H1 (cell line): ENCODE measurements around the gene TAF1L. TPM values are rescaled to one million over a fixed set of nuclear protein-coding genes. Genes with fewer than 3 reads are reported as not detected.

Experiments used
- CTCF ChIA-PET: fragments of 300-600 bp; sonication (Branson Sonifier 250); formaldehyde crosslinking; loops from one replicate; lab custom pipeline; 2021; ENCODE audit not compliant: partially characterized antibody; lab: Charles Lee
- POLR2A ChIA-PET: fragments of 300-600 bp; sonication (Branson Sonifier 250); formaldehyde crosslinking; loops from one replicate; lab custom pipeline; 2021; ENCODE audit warnings: inconsistent platforms; ENCODE audit not compliant: partially characterized antibody; lab: Charles Lee
- DNase-seq, 2 experiments: peaks; one replicate each; pipeline versions ENCODE4 v3.0.0 to v3.0.0-alpha.2; 2010 to 2022; ENCODE audit warnings: low spot score in 2 of 2, low read depth in 1 of 2, mixed read lengths in 1 of 2
- FAIRE-seq: peaks from 2 replicates; lab custom pipeline; 2011; peaks lifted over from hg19 to GRCh38; lab: Jason Lieb, UNC
- H2AFZ ChIP-seq: 2 replicates; pipeline ENCODE4 v1.8.1; 2012; ENCODE audit warnings: low read length, inconsistent platforms
- H2AK5ac ChIP-seq: 2 replicates; pipeline ENCODE4 v1.6.1; 2013; ENCODE audit warnings: low read depth, low read length
- H2BK120ac ChIP-seq: replicated peaks from 2 replicates; pipeline ENCODE3; 2013; ENCODE audit warnings: low read depth, low read length, inconsistent platforms
- H2BK12ac ChIP-seq: 2 replicates; pipeline ENCODE4 v1.6.1; 2013; ENCODE audit warnings: low read depth, low read length
- H2BK15ac ChIP-seq: 2 replicates; pipeline ENCODE4 v1.6.1; 2013; ENCODE audit warnings: low read length
- H2BK20ac ChIP-seq: 2 replicates; pipeline ENCODE4 v1.6.1; 2013; ENCODE audit warnings: low read length
- H2BK5ac ChIP-seq: 2 replicates; pipeline ENCODE4 v1.6.1; 2013; ENCODE audit warnings: low read depth, low read length
- H3K14ac ChIP-seq: 2 replicates; pipeline ENCODE4 v1.6.1; 2013; ENCODE audit warnings: inconsistent platforms; ENCODE audit not compliant: insufficient read length
- H3K18ac ChIP-seq: 2 replicates; pipeline ENCODE4 v1.6.1; 2013; ENCODE audit warnings: low read length; ENCODE audit errors: extremely low read depth
- H3K23ac ChIP-seq: 2 replicates; pipeline ENCODE4 v1.6.1; 2013; ENCODE audit warnings: inconsistent platforms; ENCODE audit not compliant: insufficient read length
- H3K23me2 ChIP-seq: 2 replicates; pipeline ENCODE4 v1.6.1; 2013; ENCODE audit warnings: low read depth, low read length
- H3K27ac ChIP-seq: 2 replicates; pipeline ENCODE4 v1.6.1; 2011; ENCODE audit warnings: low read depth, low read length, inconsistent platforms
- H3K27me3 ChIP-seq, 4 experiments: replicated peaks in 1 of 4; 1 replicate in 1 of 4; 2 replicates in 3 of 4; pipeline versions ENCODE4 v1.6.1 to v1.8.1; 2011 to 2013; ENCODE audit warnings: low read length in 3 of 4, mild to moderate bottlenecking in 3 of 4, inconsistent platforms in 2 of 4, mixed read lengths in 2 of 4, moderate library complexity in 1 of 4; ENCODE audit not compliant: control insufficient read depth in 3 of 4, insufficient read depth in 3 of 4; ENCODE audit errors: extremely low read depth in 1 of 4
- H3K36me3 ChIP-seq, 4 experiments: 2 replicates each; pipeline versions ENCODE4 v1.6.1 to v1.8.1; 2011 to 2013; ENCODE audit warnings: mild to moderate bottlenecking in 4 of 4, low read length in 3 of 4, moderate library complexity in 2 of 4, control low read depth in 1 of 4, inconsistent platforms in 1 of 4; ENCODE audit not compliant: insufficient read depth in 4 of 4, control insufficient read depth in 2 of 4
- H3K4ac ChIP-seq: replicated peaks from 2 replicates; pipeline ENCODE3; 2013; ENCODE audit warnings: low read length, low read depth, mixed read lengths, inconsistent platforms; ENCODE audit not compliant: insufficient read length
- H3K4me1 ChIP-seq, 4 experiments: replicated peaks in 1 of 4; 1 replicate in 1 of 4; 2 replicates in 3 of 4; pipeline versions ENCODE4 v1.6.1 to v1.8.1; 2011 to 2013; ENCODE audit warnings: low read length in 3 of 4, inconsistent platforms in 2 of 4, mixed read lengths in 1 of 4; ENCODE audit not compliant: insufficient read depth in 4 of 4, control insufficient read depth in 3 of 4
- H3K4me2 ChIP-seq, 2 experiments: 2 replicates each; pipeline versions ENCODE4 v1.6.1 to v1.8.1; 2011 to 2013; ENCODE audit warnings: low read depth in 2 of 2, low read length in 2 of 2, control low read depth in 1 of 2, inconsistent platforms in 1 of 2, mild to moderate bottlenecking in 1 of 2; ENCODE audit not compliant: insufficient read depth in 1 of 2
- H3K4me3 ChIP-seq, 4 experiments: fragments of 200-600, 300-600 bp in 1 of 4; sonication (generic), shearing (Covaris generic), sonication (Bioruptor Twin) in 1 of 4; 2 replicates each; pipeline versions ENCODE4 v1.5.1 to v1.8.1; 2011 to 2016; ENCODE audit warnings: low read length in 4 of 4, low read depth in 3 of 4, control low read depth in 2 of 4, inconsistent platforms in 2 of 4, mild to moderate bottlenecking in 2 of 4, mixed read lengths in 1 of 4, moderate library complexity in 1 of 4; ENCODE audit not compliant: insufficient read depth in 2 of 4; ENCODE audit errors: extremely low read depth in 1 of 4
- H3K56ac ChIP-seq: replicated peaks from 2 replicates; pipeline ENCODE3; 2013; ENCODE audit warnings: low read depth, mild to moderate bottlenecking, mixed read lengths, low read length, inconsistent platforms; ENCODE audit not compliant: insufficient read length
- H3K79me1 ChIP-seq: 2 replicates; pipeline ENCODE4 v1.6.1; 2013; ENCODE audit warnings: low read depth, low read length, control low read depth
- H3K79me2 ChIP-seq, 2 experiments: 2 replicates each; pipeline versions ENCODE4 v1.6.1 to v1.8.1; 2012 to 2013; ENCODE audit warnings: low read length in 2 of 2, mild to moderate bottlenecking in 2 of 2, inconsistent platforms in 1 of 2; ENCODE audit not compliant: insufficient read depth in 2 of 2, control insufficient read depth in 1 of 2
- H3K9ac ChIP-seq, 4 experiments: replicated peaks in 1 of 4; 1 replicate in 1 of 4; 2 replicates in 3 of 4; pipeline versions ENCODE4 v1.6.1 to v1.8.1; 2011 to 2013; ENCODE audit warnings: low read depth in 3 of 4, low read length in 3 of 4, control low read depth in 2 of 4, mild to moderate bottlenecking in 2 of 4, moderate library complexity in 2 of 4, inconsistent platforms in 1 of 4; ENCODE audit errors: extremely low read depth in 1 of 4
- H3K9me3 ChIP-seq, 2 experiments: 2 replicates each; pipeline versions ENCODE4 v1.6.1 to v1.8.1; 2012 to 2013; ENCODE audit warnings: mild to moderate bottlenecking in 2 of 2, moderate library complexity in 2 of 2, control low read depth in 1 of 2, inconsistent platforms in 1 of 2, low read depth in 1 of 2, low read length in 1 of 2, mixed read lengths in 1 of 2; ENCODE audit not compliant: insufficient read depth in 2 of 2
- H4K20me1 ChIP-seq, 2 experiments: replicated peaks in 1 of 2; 2 replicates each; pipeline versions ENCODE3 to v1.8.1; 2011 to 2013; ENCODE audit warnings: inconsistent platforms in 2 of 2, low read length in 2 of 2, mild to moderate bottlenecking in 1 of 2; ENCODE audit not compliant: insufficient read depth in 2 of 2, control insufficient read depth in 1 of 2
- H4K5ac ChIP-seq: 2 replicates; pipeline ENCODE4 v1.6.1; 2013; ENCODE audit warnings: low read length, low read depth, mixed read lengths, inconsistent platforms; ENCODE audit not compliant: insufficient read length
- H4K8ac ChIP-seq: 2 replicates; pipeline ENCODE4 v1.8.0; 2013; ENCODE audit warnings: mild to moderate bottlenecking, moderate library complexity, low read length, inconsistent platforms; ENCODE audit not compliant: insufficient read depth; ENCODE audit errors: extremely low read depth
- H4K91ac ChIP-seq: replicated peaks from 2 replicates; pipeline ENCODE3; 2013; ENCODE audit warnings: low read length, mixed read lengths, inconsistent platforms; ENCODE audit not compliant: insufficient read length
- BACH1 ChIP-seq: IDR thresholded peaks from 2 replicates; pipeline ENCODE4 v1.6.1; 2012; ENCODE audit warnings: low read length, improper control_type of control experiment
- CBX5 ChIP-seq: fragments of 300-800, 300-1000 bp; sonication (generic); IDR thresholded peaks from 2 replicates; pipeline ENCODE4 v1.7.1; 2016; ENCODE audit warnings: antibody characterized with exemption, low read length, low read depth
- CREB1 ChIP-seq: IDR thresholded peaks from 2 replicates; pipeline ENCODE4 v1.6.1; 2012; ENCODE audit warnings: inconsistent platforms
- JUND ChIP-seq: IDR thresholded peaks from 2 replicates; pipeline ENCODE4 v1.6.1; 2011; ENCODE audit warnings: mild to moderate bottlenecking, improper control_type of control experiment, low read length
- POU5F1 ChIP-seq: IDR thresholded peaks from 2 replicates; pipeline ENCODE4 v1.6.1; 2011; ENCODE audit warnings: low read depth, mild to moderate bottlenecking, low read length, moderate library complexity
- RXRA ChIP-seq: IDR thresholded peaks from 2 replicates; pipeline ENCODE4 v1.6.1; 2011; ENCODE audit warnings: low read depth, mild to moderate bottlenecking, low read length, moderate library complexity; ENCODE audit not compliant: insufficient read depth
- SIX5 ChIP-seq: IDR thresholded peaks from 2 replicates; pipeline ENCODE4 v1.6.1; 2011; ENCODE audit warnings: mild to moderate bottlenecking, low read depth, low read length
- SUZ12 ChIP-seq: fragments of 200-600 bp; sonication (generic); IDR thresholded peaks from 2 replicates; pipeline ENCODE4 v1.6.1; 2012; ENCODE audit warnings: mild to moderate bottlenecking, inconsistent platforms, low read length, moderate library complexity, mixed read lengths
- TEAD4 ChIP-seq: IDR thresholded peaks from 2 replicates; pipeline ENCODE4 v1.6.1; 2012; ENCODE audit warnings: low read depth, low read length, inconsistent platforms, mixed read lengths
- WGBS, 2 experiments: shearing (Covaris generic) in 1 of 2; methylation state at CpG; one replicate each; pipeline versions ENCODE4 v1.1.6 to v1.1.7; 2013 to 2015; ENCODE audit warnings: low lambda C conversion rate in 2 of 2, mixed read lengths in 2 of 2, inconsistent platforms in 1 of 2, low coverage in 1 of 2, missing lambda C conversion rate in 1 of 2; ENCODE audit not compliant: insufficient replicate concordance in 2 of 2, insufficient coverage in 1 of 2, insufficient read length in 1 of 2; ENCODE audit errors: extremely low coverage in 1 of 2, missing lambda C conversion rate in 1 of 2; 5-methylcytosine and 5-hydroxymethylcytosine counted together
- long read RNA-seq, 2 experiments: library from RNA in 1 of 2; library from capped mRNA in 1 of 2; stranded (forward); transcript quantifications; one replicate each; pipeline ENCODE4 v2.0.0, GENCODE V29; 2021; ENCODE audit warnings: inconsistent platforms in 1 of 2
- polyA minus RNA-seq, 3 experiments: library from RNA; depleted of rRNA, polyadenylated mRNA; stranded (reverse); fragments of >200 nt; gene quantifications; 1 replicate in 2 of 3; 2 replicates in 1 of 3; pipeline ENCODE4 v1.2.3, GENCODE V29; 2011
- polyA plus RNA-seq, 7 experiments: library from polyadenylated mRNA; depleted of rRNA in 3 of 7; stranded (reverse) in 5 of 7; unstranded in 2 of 7; fragments of >200 nt in 5 of 7; fragments of 200-250 nt in 2 of 7; gene quantifications; 1 replicate in 5 of 7; 2 replicates in 1 of 7; 4 replicates in 1 of 7; pipeline versions ENCODE4 v1.2.1 to v1.2.3, GENCODE V29; 2011 to 2013; ENCODE audit warnings: missing spikeins in 2 of 7, mixed read lengths in 2 of 7
- total RNA-seq: library from RNA; stranded (reverse); fragmentation: NEBNext Ultra II Directional; extraction: Animal tissue kit (Norgen Biotek cat#: 25700); gene quantifications from 2 replicates; pipeline ENCODE4 v1.2.1, GENCODE V29; 2021
- TF ChIP-seq, protein P1 (sequence below): IDR thresholded peaks from 2 replicates; pipeline ENCODE4 v1.6.1; 2012; ENCODE audit warnings: inconsistent platforms
- TF ChIP-seq, protein P2 (sequence below): IDR thresholded peaks from 2 replicates; pipeline ENCODE4 v1.6.1; 2012; ENCODE audit warnings: low read length, inconsistent platforms

TAF1L gene
- total RNA-seq (not detected in 2 replicates), polyA plus RNA-seq (2011; rRNA removed) (0.02 TPM in 1 of 2 replicates, not detected in the other), polyA minus RNA-seq (2011; rRNA and poly(A)+ RNA removed) (0.02 and 0.03 TPM in 2 replicates)
- not detected for polyA plus RNA-seq (2011; cell fraction: cytosol; rRNA removed)
- 0.01 TPM for polyA plus RNA-seq (2011; cell fraction: nucleus; rRNA removed)
- polyA plus RNA-seq (2012, experiment 1 of 2) = 0.08 TPM in 1 of 4 replicates, not detected in the others
- polyA plus RNA-seq (2012, experiment 2 of 2) = not detected
- polyA plus RNA-seq (2013, experiment 1 of 2) = 0.02 TPM
- polyA plus RNA-seq (2013, experiment 2 of 2) = under 0.01 TPM
- not detected for polyA minus RNA-seq (2011; cell fraction: cytosol; rRNA and poly(A)+ RNA removed)
- not detected for polyA minus RNA-seq (2011; cell fraction: nucleus; rRNA and poly(A)+ RNA removed)
- long read RNA-seq, experiment 1 = 0 reads
- long read RNA-seq, experiment 2 = 0 reads

DNA sequence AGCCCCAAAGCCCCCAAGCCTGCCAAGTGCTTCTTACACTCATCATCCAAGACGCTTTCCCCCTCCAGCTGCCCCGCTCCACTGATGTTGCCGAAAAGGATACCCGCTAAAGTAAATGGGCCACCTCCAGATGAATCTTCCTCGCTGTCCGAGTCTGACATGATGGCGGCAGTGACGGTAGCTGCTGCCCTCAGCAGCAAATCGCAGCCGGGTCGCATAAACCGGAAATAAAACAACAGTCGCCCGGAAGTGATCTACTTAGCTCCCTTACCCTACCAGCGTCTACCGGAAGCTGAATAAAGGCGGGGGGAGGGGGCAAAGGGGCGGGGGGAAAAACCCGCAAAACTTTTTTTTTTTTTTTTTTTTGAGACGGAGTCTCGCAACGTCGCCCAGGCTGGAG is at the start of gene TAF1L:
Gene TAF1L (minus strand): TSS at position 308 of the 400 bp plus-strand sequence. CDS start 90 bp downstream, at position 218.
- DNase-seq (no peak), FAIRE-seq (no peak)
- H3K14ac ChIP-seq = no peak within 1 kb of the TSS
- H3K9me3 ChIP-seq = peaks cover 4 to 8% of the 10 kb centered on the region in 2 experiments; a peak in 1 of 4 replicates
- H4K20me1 ChIP-seq = no peaks in the 10 kb centered on the region
- no peak within 1 kb of the TSS for H4K8ac ChIP-seq
- no peak within 1 kb of the TSS for H2BK5ac ChIP-seq
- H2BK120ac ChIP-seq = no peak within 1 kb of the TSS
- H2BK15ac ChIP-seq = no peak within 1 kb of the TSS
- no peak within 1 kb of the TSS for H3K23ac ChIP-seq
- WGBS, 2 experiments = 97% methylated on average over 9 of the region's 23 CpGs; no CpG with 5 or more reads in 1 of the 2 experiments
- no peaks in the 10 kb centered on the region for H3K27me3 ChIP-seq
- CTCF ChIA-PET = interaction anchor here (0.9 kb wide), 1 partner anchor 68 kb away, joined by 3 read pairs; no protein-coding TSS in a partner anchor
- H3K4me1 ChIP-seq = no peaks in the 10 kb centered on the region
- H2BK12ac ChIP-seq = no peak within 1 kb of the TSS
- H4K91ac ChIP-seq = no peak within 1 kb of the TSS
- no peaks in the 10 kb centered on the region for H3K79me2 ChIP-seq
- H4K5ac ChIP-seq = no peak within 1 kb of the TSS
- H3K56ac ChIP-seq = no peak within 1 kb of the TSS
- no peak within 1 kb of the TSS for H3K4ac ChIP-seq
- H2AFZ ChIP-seq = no peak within 1 kb of the TSS
- H3K36me3 ChIP-seq = no peaks in the 10 kb centered on the region
- H3K18ac ChIP-seq = no peak within 1 kb of the TSS
- no peak within 1 kb of the TSS for H3K4me2 ChIP-seq
- H3K9ac ChIP-seq = no peak within 1 kb of the TSS
- H3K27ac ChIP-seq = no peak within 1 kb of the TSS
- H2AK5ac ChIP-seq = no peak within 1 kb of the TSS
- H3K23me2 ChIP-seq = no peaks in the 10 kb centered on the region
- no peak within 1 kb of the TSS for H2BK20ac ChIP-seq
- H3K79me1 ChIP-seq = no peaks in the 10 kb centered on the region
- POLR2A ChIA-PET = interaction anchor here (0.6 kb wide), 1 partner anchor 655 kb away, joined by 3 read pairs; no protein-coding TSS in a partner anchor
- H3K4me3 ChIP-seq = no peak within 1 kb of the TSS
- TF ChIP-seq RXRA = no peak
- no peak for TF ChIP-seq CBX5
- TF ChIP-seq JUND = no peak
- no peak for TF ChIP-seq SUZ12
- TF ChIP-seq POU5F1 = no peak
- TF ChIP-seq CREB1 = no peak
- TF ChIP-seq, protein P1, sequence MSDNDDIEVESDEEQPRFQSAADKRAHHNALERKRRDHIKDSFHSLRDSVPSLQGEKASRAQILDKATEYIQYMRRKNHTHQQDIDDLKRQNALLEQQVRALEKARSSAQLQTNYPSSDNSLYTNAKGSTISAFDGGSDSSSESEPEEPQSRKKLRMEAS = no peak
- no peak for TF ChIP-seq TEAD4
- TF ChIP-seq SIX5 = no peak
- TF ChIP-seq, protein P2, sequence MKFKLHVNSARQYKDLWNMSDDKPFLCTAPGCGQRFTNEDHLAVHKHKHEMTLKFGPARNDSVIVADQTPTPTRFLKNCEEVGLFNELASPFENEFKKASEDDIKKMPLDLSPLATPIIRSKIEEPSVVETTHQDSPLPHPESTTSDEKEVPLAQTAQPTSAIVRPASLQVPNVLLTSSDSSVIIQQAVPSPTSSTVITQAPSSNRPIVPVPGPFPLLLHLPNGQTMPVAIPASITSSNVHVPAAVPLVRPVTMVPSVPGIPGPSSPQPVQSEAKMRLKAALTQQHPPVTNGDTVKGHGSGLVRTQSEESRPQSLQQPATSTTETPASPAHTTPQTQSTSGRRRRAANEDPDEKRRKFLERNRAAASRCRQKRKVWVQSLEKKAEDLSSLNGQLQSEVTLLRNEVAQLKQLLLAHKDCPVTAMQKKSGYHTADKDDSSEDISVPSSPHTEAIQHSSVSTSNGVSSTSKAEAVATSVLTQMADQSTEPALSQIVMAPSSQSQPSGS = no peak
- TF ChIP-seq BACH1 = no peak
